CD14-positive monocyte (primary cell): ENCODE results near the gene FMR1. TPM values are rescaled to one million over a fixed set of nuclear protein-coding genes. Genes with fewer than 3 reads are reported as not detected.

ENCODE experiments used
- DNase-seq, 3 donors: peaks; one replicate each; pipeline ENCODE4 v3.0.0-alpha.2; 2011 to 2022
- H2AFZ ChIP-seq: 2 replicates; pipeline ENCODE4 v1.6.0; 2012; ENCODE audit warnings: mild to moderate bottlenecking, low read depth, low read length, inconsistent platforms; ENCODE audit not compliant: insufficient read depth, poor library complexity, severe bottlenecking
- H3K27ac ChIP-seq, 2 donors: 1 replicate in 1 of 2; 2 replicates in 1 of 2; pipeline ENCODE4 v1.5.1; 2012 to 2013; ENCODE audit warnings: low read length in 2 of 2, control low read depth in 1 of 2, inconsistent platforms in 1 of 2, low read depth in 1 of 2, mild to moderate bottlenecking in 1 of 2
- H3K27me3 ChIP-seq, 2 donors: one replicate each; pipeline versions ENCODE4 v1.6.0 to v1.6.1; 2011 to 2013; ENCODE audit warnings: low read length in 2 of 2; ENCODE audit not compliant: control insufficient read depth in 2 of 2, insufficient read depth in 2 of 2
- H3K36me3 ChIP-seq, 2 donors: replicated peaks in 1 of 2; 1 replicate in 1 of 2; 2 replicates in 1 of 2; pipeline versions ENCODE4 v1.5.1 to v1.6.1; 2012 to 2013; ENCODE audit warnings: low read length in 2 of 2, control low read depth in 1 of 2, inconsistent platforms in 1 of 2, mild to moderate bottlenecking in 1 of 2; ENCODE audit not compliant: insufficient read depth in 2 of 2, control insufficient read depth in 1 of 2
- H3K4me1 ChIP-seq, 2 donors: 1 replicate in 1 of 2; 2 replicates in 1 of 2; pipeline versions ENCODE4 v1.5.1 to v1.6.1; 2012 to 2013; ENCODE audit warnings: low read length in 2 of 2, control low read depth in 1 of 2, inconsistent platforms in 1 of 2, mild to moderate bottlenecking in 1 of 2, moderate library complexity in 1 of 2; ENCODE audit not compliant: insufficient read depth in 2 of 2, control insufficient read depth in 1 of 2
- H3K4me2 ChIP-seq: replicated peaks from 2 replicates; pipeline ENCODE3; 2012; ENCODE audit warnings: low read length, moderate library complexity, mild to moderate bottlenecking; ENCODE audit not compliant: poor library complexity, severe bottlenecking; ENCODE audit errors: extremely low read depth
- H3K4me3 ChIP-seq, 3 experiments: fragments of 200-600 bp in 1 of 3; sonication (generic) in 1 of 3; replicated peaks in 1 of 3; 1 replicate in 2 of 3; 2 replicates in 1 of 3; pipeline ENCODE4 v1.5.1; 2011 to 2013; ENCODE audit warnings: low read length in 3 of 3, mild to moderate bottlenecking in 3 of 3, control low read depth in 2 of 3, low read depth in 2 of 3, inconsistent platforms in 1 of 3, moderate library complexity in 1 of 3
- H3K79me2 ChIP-seq: 2 replicates; pipeline ENCODE4 v1.6.0; 2012; ENCODE audit warnings: mild to moderate bottlenecking, control low read depth, inconsistent platforms, low read length, moderate library complexity; ENCODE audit not compliant: insufficient read depth
- H3K9ac ChIP-seq: 2 replicates; pipeline ENCODE4 v1.6.0; 2017; ENCODE audit warnings: low read length, mild to moderate bottlenecking; ENCODE audit not compliant: insufficient read depth, poor library complexity, severe bottlenecking
- H3K9me3 ChIP-seq, 2 donors: replicated peaks in 1 of 2; 1 replicate in 1 of 2; 2 replicates in 1 of 2; pipeline versions ENCODE4 v1.5.1 to v1.6.1; 2012 to 2013; ENCODE audit warnings: low read length in 2 of 2, control low read depth in 1 of 2; ENCODE audit not compliant: control insufficient read depth in 1 of 2, insufficient read depth in 1 of 2
- H4K20me1 ChIP-seq: 2 replicates; pipeline ENCODE4 v1.6.0; 2012; ENCODE audit warnings: mild to moderate bottlenecking, low read length, control low read depth, moderate library complexity; ENCODE audit not compliant: insufficient read depth
- H3K27ac Mint-ChIP-seq, 7 donors: one replicate each; pipeline ENCODE4 v1.8.0; 2020; ENCODE audit warnings: mild to moderate bottlenecking in 7 of 7, mixed read lengths in 7 of 7, moderate library complexity in 6 of 7, inconsistent platforms in 2 of 7
- H3K27me3 Mint-ChIP-seq, 3 donors: one replicate each; pipeline ENCODE4 v1.8.0; 2021 to 2022; ENCODE audit warnings: low read depth in 3 of 3, mild to moderate bottlenecking in 3 of 3, mixed read lengths in 3 of 3, moderate library complexity in 3 of 3, inconsistent platforms in 1 of 3
- H3K36me3 Mint-ChIP-seq, 2 donors: one replicate each; pipeline ENCODE4 v1.8.0; 2020; ENCODE audit warnings: mixed read lengths in 2 of 2, inconsistent platforms in 1 of 2, mild to moderate bottlenecking in 1 of 2
- H3K4me1 Mint-ChIP-seq: one replicate; pipeline ENCODE4 v1.8.0; 2020; ENCODE audit warnings: mild to moderate bottlenecking, mixed read lengths
- H3K4me3 Mint-ChIP-seq, 2 donors: one replicate each; pipeline ENCODE4 v1.8.0; 2020; ENCODE audit warnings: mild to moderate bottlenecking in 2 of 2, mixed read lengths in 2 of 2, moderate library complexity in 1 of 2
- H3K9me3 Mint-ChIP-seq, 7 donors: one replicate each; pipeline ENCODE4 v1.8.0; 2020 to 2022; ENCODE audit warnings: mixed read lengths in 7 of 7, mild to moderate bottlenecking in 6 of 7, moderate library complexity in 6 of 7, inconsistent platforms in 2 of 7
- CTCF ChIP-seq: fragments of 200-600 bp; IDR thresholded peaks from one replicate; pipeline ENCODE4 v1.8.0; 2022; ENCODE audit warnings: antibody characterized with exemption, mild to moderate bottlenecking
- whole genome bisulfite sequencing: methylation state at CpG from one replicate; pipeline ENCODE4 v1.1.5; 2013; ENCODE audit warnings: missing lambda C conversion rate; ENCODE audit not compliant: insufficient coverage; 5-methylcytosine and 5-hydroxymethylcytosine counted together
- intact Hi-C, 2 donors: fragments of 100-400 bp; cut with micrococcal nuclease; formaldehyde crosslinking; loops; one replicate each; pipeline versions ENCODE4 v1.15.0 to v1.15.1; 2023
- polyA plus RNA-seq, 3 donors: library from polyadenylated mRNA; depleted of rRNA in 1 of 3; unstranded in 2 of 3; stranded (reverse) in 1 of 3; fragments of 300-500 nt in 2 of 3; fragments of >200 nt in 1 of 3; fragmentation: Illumina TruSeq in 2 of 3; gene quantifications; 1 replicate in 2 of 3; 2 replicates in 1 of 3; pipeline ENCODE4 v1.2.3, GENCODE V29; 2012 to 2021

Gene FMR1
- polyA plus RNA-seq, 3 donors = 3.7 to 31.8 (median 5.1) TPM

- WGBS = no CpG with 5 or more reads among the region's 6 CpGs
- DNase-seq = no peak
- no peak overlapping the region for H2AFZ ChIP-seq
- H3K27ac ChIP-seq = no peak overlapping the region
- no peak for TF ChIP-seq CTCF
- intact Hi-C loops = loop anchor here in 1 of 2 donors (10.0 kb wide), 1 partner anchor 1591 kb away; the partner anchor contains the start of gene IDS
- no peaks in the 10 kb centered on the region for H3K36me3 Mint-ChIP-seq
- H3K9ac ChIP-seq = no peak overlapping the region
- peaks cover 40% of the 10 kb centered on the region for H3K4me1 Mint-ChIP-seq
- no peaks in the 10 kb centered on the region for H3K9me3 ChIP-seq
- peaks cover 19% of the 10 kb centered on the region for H4K20me1 ChIP-seq
- no peak overlapping the region for H3K27ac Mint-ChIP-seq
- H3K4me1 ChIP-seq = peaks cover 23 to 30% of the 10 kb centered on the region in 2 donors
- H3K79me2 ChIP-seq = peaks cover 55% of the 10 kb centered on the region
- H3K36me3 ChIP-seq = no peaks in the 10 kb centered on the region
- peaks cover 0 to 12% (median 0%) of the 10 kb centered on the region in 7 donors for H3K9me3 Mint-ChIP-seq
- H3K4me3 Mint-ChIP-seq = no peak overlapping the region
- no peaks in the 10 kb centered on the region for H3K27me3 ChIP-seq
- H3K4me2 ChIP-seq = peak overlapping the region; percentile 70
- H3K4me3 ChIP-seq = peak overlapping the region in 1 of 3 experiments; percentile 80
- peaks cover 0 to 6% (median 0%) of the 10 kb centered on the region in 3 donors for H3K27me3 Mint-ChIP-seq
Observed at GRCh38 chrX:147913570-147913969, 1.9 kb downstream of the FMR1 start.

DNA sequence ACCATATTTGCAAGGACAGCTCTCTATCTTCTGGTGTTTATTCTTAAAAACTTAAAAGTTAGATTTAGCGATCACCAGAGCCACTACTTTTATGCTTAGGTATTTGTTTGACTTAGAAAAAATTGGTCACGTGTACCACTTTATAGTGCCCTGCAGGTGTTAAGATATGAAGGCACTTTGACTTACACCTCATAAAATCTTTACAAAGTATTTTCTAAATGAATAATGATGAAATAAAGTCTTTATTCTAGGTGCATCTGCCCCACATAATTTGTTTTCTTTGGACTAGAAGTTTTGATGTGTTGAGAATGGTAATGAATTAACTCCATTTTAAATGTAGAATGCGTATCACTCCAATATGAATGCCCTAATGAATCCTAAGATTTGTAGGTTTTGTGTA, 2.9 kb downstream of the FMR1 start:
- no peak overlapping the region for H3K4me3 ChIP-seq
- Mint-ChIP-seq H3K9me3 (peaks cover 0 to 12% (median 0%) of the 10 kb centered on the region in 7 donors), H3K27ac (no peak overlapping the region), H3K36me3 (no peaks in the 10 kb centered on the region), H3K4me1 (peaks cover 40% of the 10 kb centered on the region), H3K4me3 (no peak overlapping the region), H3K27me3 (peaks cover 0 to 6% (median 0%) of the 10 kb centered on the region in 3 donors)
- TF ChIP-seq CTCF = no peak
- H3K4me1 ChIP-seq = peaks cover 29 to 37% of the 10 kb centered on the region in 2 donors
- peaks cover 29% of the 10 kb centered on the region for H4K20me1 ChIP-seq
- DNase-seq = no peak
- H3K9ac ChIP-seq = no peak overlapping the region
- no peak overlapping the region for H2AFZ ChIP-seq
- H3K27me3 ChIP-seq = no peaks in the 10 kb centered on the region
- no CpG with 5 or more reads among the region's 3 CpGs for WGBS
- no peak overlapping the region for H3K4me2 ChIP-seq
- no peaks in the 10 kb centered on the region for H3K36me3 ChIP-seq
- no peaks in the 10 kb centered on the region for H3K9me3 ChIP-seq
- peaks cover 65% of the 10 kb centered on the region for H3K79me2 ChIP-seq
- intact Hi-C loops = loop anchor here in 1 of 2 donors (10.0 kb wide), 1 partner anchor 1590 kb away; the partner anchor contains the start of gene IDS
- H3K27ac ChIP-seq = no peak overlapping the region
